Liver (tissue), 3 donors: ENCODE measurements around the gene GNG12.

Experiments used
- EGR1 ChIP-seq, 2 donors: IDR thresholded peaks; 2 replicates each; pipeline ENCODE4 v1.6.1; 2016 to 2018; ENCODE audit warnings: antibody characterized with exemption in 2 of 2, low read depth in 2 of 2
- FOXA2 ChIP-seq: IDR thresholded peaks from 2 replicates; pipeline ENCODE4 v1.6.1; 2016; ENCODE audit warnings: antibody characterized with exemption
- JUND ChIP-seq, 2 donors: IDR thresholded peaks; 2 replicates each; pipeline ENCODE4 v1.6.1; 2016; ENCODE audit warnings: antibody characterized with exemption in 2 of 2
- RAD21 ChIP-seq, 2 donors: IDR thresholded peaks; 2 replicates each; pipeline ENCODE4 v1.6.1; 2016; ENCODE audit warnings: antibody characterized with exemption in 2 of 2, mild to moderate bottlenecking in 2 of 2
- SP1 ChIP-seq: IDR thresholded peaks from 2 replicates; pipeline ENCODE4 v1.6.1; 2018; ENCODE audit warnings: antibody characterized with exemption, mild to moderate bottlenecking
- TF ChIP-seq, protein P1 (sequence below): fragments of 150-350 bp; IDR thresholded peaks from 2 replicates; pipeline ENCODE4 v1.5.1; 2017; ENCODE audit warnings: improper control_type of control experiment, low read depth, low read length; ENCODE audit not compliant: missing input control
- TF ChIP-seq, protein P2 (sequence below): IDR thresholded peaks from 2 replicates; pipeline ENCODE4 v1.6.1; 2016; ENCODE audit warnings: antibody characterized with exemption
- TF ChIP-seq, protein P3 (sequence below): IDR thresholded peaks from 2 replicates; pipeline ENCODE4 v1.6.1; 2016; ENCODE audit warnings: antibody characterized with exemption
- TF ChIP-seq, protein P4 (sequence below): IDR thresholded peaks from 2 replicates; pipeline ENCODE4 v1.6.1; 2016; ENCODE audit warnings: antibody characterized with exemption, mild to moderate bottlenecking
- donor health status: healthy.
- donor health status: healthy.

DNA sequence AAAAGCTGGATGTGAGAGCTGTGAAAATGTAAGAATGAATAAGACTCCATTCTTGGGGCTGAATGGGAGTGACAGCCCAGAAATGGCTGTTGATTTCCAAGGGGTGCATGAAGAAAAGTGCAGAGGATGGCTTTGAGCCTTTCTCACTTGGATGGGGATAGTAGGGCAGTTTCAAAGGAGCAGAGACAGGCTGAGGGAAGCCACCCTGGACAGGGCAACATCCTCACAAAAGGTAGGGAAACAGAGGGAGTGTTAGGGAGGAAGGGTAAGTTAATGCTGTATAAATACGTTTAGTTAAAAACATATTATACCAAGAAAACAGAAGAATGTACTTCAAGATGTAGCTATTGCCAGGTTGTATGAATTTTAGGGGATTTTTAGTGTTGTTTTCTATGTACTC, 110.1 kb downstream of the GNG12 start:
- TF ChIP-seq, protein P1, sequence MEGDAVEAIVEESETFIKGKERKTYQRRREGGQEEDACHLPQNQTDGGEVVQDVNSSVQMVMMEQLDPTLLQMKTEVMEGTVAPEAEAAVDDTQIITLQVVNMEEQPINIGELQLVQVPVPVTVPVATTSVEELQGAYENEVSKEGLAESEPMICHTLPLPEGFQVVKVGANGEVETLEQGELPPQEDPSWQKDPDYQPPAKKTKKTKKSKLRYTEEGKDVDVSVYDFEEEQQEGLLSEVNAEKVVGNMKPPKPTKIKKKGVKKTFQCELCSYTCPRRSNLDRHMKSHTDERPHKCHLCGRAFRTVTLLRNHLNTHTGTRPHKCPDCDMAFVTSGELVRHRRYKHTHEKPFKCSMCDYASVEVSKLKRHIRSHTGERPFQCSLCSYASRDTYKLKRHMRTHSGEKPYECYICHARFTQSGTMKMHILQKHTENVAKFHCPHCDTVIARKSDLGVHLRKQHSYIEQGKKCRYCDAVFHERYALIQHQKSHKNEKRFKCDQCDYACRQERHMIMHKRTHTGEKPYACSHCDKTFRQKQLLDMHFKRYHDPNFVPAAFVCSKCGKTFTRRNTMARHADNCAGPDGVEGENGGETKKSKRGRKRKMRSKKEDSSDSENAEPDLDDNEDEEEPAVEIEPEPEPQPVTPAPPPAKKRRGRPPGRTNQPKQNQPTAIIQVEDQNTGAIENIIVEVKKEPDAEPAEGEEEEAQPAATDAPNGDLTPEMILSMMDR, result no peak
- TF ChIP-seq FOXA2 (no peak), JUND (IDR thresholded peaks at IDR 0.05) (no peak), SP1 (no peak), RAD21 (IDR thresholded peaks at IDR 0.05) (no peak), EGR1 (IDR thresholded peaks at IDR 0.05; ENCODE audit: low read depth in 2 of 2) (no peak)
- TF ChIP-seq, protein P2, sequence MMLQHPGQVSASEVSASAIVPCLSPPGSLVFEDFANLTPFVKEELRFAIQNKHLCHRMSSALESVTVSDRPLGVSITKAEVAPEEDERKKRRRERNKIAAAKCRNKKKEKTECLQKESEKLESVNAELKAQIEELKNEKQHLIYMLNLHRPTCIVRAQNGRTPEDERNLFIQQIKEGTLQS, result no peak
- TF ChIP-seq, protein P3, sequence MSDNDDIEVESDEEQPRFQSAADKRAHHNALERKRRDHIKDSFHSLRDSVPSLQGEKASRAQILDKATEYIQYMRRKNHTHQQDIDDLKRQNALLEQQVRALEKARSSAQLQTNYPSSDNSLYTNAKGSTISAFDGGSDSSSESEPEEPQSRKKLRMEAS, result no peak
- TF ChIP-seq, protein P4, sequence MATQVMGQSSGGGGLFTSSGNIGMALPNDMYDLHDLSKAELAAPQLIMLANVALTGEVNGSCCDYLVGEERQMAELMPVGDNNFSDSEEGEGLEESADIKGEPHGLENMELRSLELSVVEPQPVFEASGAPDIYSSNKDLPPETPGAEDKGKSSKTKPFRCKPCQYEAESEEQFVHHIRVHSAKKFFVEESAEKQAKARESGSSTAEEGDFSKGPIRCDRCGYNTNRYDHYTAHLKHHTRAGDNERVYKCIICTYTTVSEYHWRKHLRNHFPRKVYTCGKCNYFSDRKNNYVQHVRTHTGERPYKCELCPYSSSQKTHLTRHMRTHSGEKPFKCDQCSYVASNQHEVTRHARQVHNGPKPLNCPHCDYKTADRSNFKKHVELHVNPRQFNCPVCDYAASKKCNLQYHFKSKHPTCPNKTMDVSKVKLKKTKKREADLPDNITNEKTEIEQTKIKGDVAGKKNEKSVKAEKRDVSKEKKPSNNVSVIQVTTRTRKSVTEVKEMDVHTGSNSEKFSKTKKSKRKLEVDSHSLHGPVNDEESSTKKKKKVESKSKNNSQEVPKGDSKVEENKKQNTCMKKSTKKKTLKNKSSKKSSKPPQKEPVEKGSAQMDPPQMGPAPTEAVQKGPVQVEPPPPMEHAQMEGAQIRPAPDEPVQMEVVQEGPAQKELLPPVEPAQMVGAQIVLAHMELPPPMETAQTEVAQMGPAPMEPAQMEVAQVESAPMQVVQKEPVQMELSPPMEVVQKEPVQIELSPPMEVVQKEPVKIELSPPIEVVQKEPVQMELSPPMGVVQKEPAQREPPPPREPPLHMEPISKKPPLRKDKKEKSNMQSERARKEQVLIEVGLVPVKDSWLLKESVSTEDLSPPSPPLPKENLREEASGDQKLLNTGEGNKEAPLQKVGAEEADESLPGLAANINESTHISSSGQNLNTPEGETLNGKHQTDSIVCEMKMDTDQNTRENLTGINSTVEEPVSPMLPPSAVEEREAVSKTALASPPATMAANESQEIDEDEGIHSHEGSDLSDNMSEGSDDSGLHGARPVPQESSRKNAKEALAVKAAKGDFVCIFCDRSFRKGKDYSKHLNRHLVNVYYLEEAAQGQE, result no peak
